Karpas-422 (cell line): ENCODE results near the gene GPC5. TPM values are rescaled to one million over a fixed set of nuclear protein-coding genes. Genes with fewer than 3 reads are reported as not detected.

Source experiments
- DNase-seq: peaks from one replicate; pipeline ENCODE4 v3.0.0-alpha.2; 2015
- H2AFZ ChIP-seq: fragments of 200-600 bp; sonication (generic); 2 replicates; pipeline ENCODE4 v1.6.1; 2014; ENCODE audit warnings: antibody characterized with exemption, low read length, mixed read lengths
- H3K27ac ChIP-seq: fragments of 200-600 bp; sonication (generic); 2 replicates; pipeline ENCODE4 v1.5.1; 2014; ENCODE audit warnings: mild to moderate bottlenecking, low read length, moderate library complexity
- H3K27me3 ChIP-seq: fragments of 200-600 bp; sonication (generic); 2 replicates; pipeline ENCODE4 v1.6.1; 2014; ENCODE audit warnings: low read length, mixed read lengths
- H3K36me3 ChIP-seq: fragments of 200-600 bp; sonication (generic); 2 replicates; pipeline ENCODE4 v1.6.1; 2014; ENCODE audit warnings: low read length, mixed read lengths; ENCODE audit not compliant: insufficient read depth
- H3K4me1 ChIP-seq: fragments of 200-600 bp; sonication (generic); 2 replicates; pipeline ENCODE4 v1.6.1; 2014; ENCODE audit warnings: mild to moderate bottlenecking, low read length, mixed read lengths
- H3K4me2 ChIP-seq: fragments of 200-600 bp; sonication (generic); 2 replicates; pipeline ENCODE4 v1.6.1; 2014; ENCODE audit warnings: low read length, low read depth, mild to moderate bottlenecking; ENCODE audit not compliant: poor library complexity, severe bottlenecking
- H3K4me3 ChIP-seq: fragments of 200-600 bp; sonication (generic); 2 replicates; pipeline ENCODE4 v1.5.1; 2014; ENCODE audit warnings: mild to moderate bottlenecking, antibody characterized with exemption, low read length, mixed read lengths
- H3K79me2 ChIP-seq: fragments of 200-600 bp; sonication (generic); 2 replicates; pipeline ENCODE4 v1.6.1; 2014; ENCODE audit warnings: mild to moderate bottlenecking, low read length, mixed read lengths
- H3K9ac ChIP-seq: fragments of 200-600 bp; sonication (generic); 2 replicates; pipeline ENCODE4 v1.6.0; 2014; ENCODE audit warnings: low read length
- H3K9me2 ChIP-seq: fragments of 200-600 bp; sonication (generic), shearing (Covaris generic); replicated peaks from 2 replicates; pipeline ENCODE4 v1.6.0; 2014; ENCODE audit warnings: mild to moderate bottlenecking, low read length, moderate library complexity; ENCODE audit not compliant: insufficient read depth
- H3K9me3 ChIP-seq: fragments of 300-700, 200-600 bp; sonication (generic); 2 replicates; pipeline ENCODE4 v1.6.1; 2014; ENCODE audit warnings: low read length, mixed read lengths
- H4K20me1 ChIP-seq: fragments of 200-600 bp; sonication (generic); 2 replicates; pipeline ENCODE4 v1.6.1; 2014; ENCODE audit warnings: mild to moderate bottlenecking, antibody characterized with exemption, low read length, low read depth; ENCODE audit not compliant: insufficient read depth
- total RNA-seq: library from RNA; depleted of rRNA; stranded (reverse); fragments of >200 nt; shearing (Covaris generic); gene quantifications from 2 replicates; pipeline ENCODE4 v1.2.3, GENCODE V29; 2014; ENCODE audit warnings: low replicate concordance

The GPC5 gene
- total RNA-seq, 1 experiment from 2014 or later = not detected

DNA sequence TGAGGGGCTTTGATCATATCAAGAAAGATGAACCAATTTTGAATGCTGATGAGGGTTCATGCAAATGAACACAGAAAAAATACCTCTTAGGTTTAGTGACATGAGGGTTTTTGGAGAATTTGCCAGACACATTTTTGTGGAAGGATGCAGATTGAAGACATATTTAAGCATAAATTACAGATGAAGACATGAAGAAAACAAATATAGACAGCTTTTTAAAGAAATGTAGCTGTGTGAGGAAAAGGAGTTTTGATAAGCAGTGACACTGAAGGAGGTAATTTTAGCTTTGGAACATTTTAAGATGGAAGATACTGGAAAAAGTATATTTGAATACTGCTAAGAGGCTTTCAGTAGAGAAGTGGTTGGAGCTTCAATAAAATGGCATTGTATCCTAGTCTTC, 1017.4 kb downstream of the GPC5 start:
- peaks cover 22% of the 10 kb centered on the region for H3K9me3 ChIP-seq
- no peak overlapping the region for H3K27ac ChIP-seq
- no peak overlapping the region for H3K4me3 ChIP-seq
- no peaks in the 10 kb centered on the region for H3K36me3 ChIP-seq
- H2AFZ ChIP-seq = no peak overlapping the region
- H3K4me1 ChIP-seq = no peaks in the 10 kb centered on the region
- no peaks in the 10 kb centered on the region for H4K20me1 ChIP-seq
- no peak overlapping the region for H3K9ac ChIP-seq
- no peaks in the 10 kb centered on the region for H3K9me2 ChIP-seq
- H3K79me2 ChIP-seq = no peaks in the 10 kb centered on the region
- H3K4me2 ChIP-seq = no peak overlapping the region
- DNase-seq = no peak
- H3K27me3 ChIP-seq = no peaks in the 10 kb centered on the region

DNA sequence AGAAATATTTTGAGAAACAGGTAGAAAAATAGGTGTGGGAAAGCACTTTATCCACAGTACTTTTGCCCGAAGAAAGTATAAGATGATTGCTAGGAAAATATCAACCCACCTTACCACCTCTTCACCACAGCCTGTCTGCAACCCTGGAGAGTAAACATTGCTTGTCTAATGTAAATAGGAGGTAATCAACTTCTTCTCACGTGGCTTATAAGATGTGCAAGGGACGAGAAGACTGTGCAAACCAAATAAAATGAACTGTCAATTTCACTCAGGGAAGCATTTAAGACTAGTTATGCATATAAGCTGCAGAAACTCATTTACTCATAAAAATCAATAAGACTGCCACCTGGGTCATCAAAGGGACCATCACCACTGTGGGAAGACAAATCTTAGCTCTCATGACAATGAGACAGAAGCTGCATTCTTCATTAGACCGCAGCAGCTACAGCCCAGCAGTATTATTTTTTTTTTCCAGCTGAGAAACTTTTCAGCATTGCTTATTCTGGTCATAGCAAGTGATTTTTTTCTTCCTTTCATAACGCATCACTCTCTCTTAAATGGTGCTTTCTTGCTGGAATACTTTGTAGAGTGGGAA, 1020.5 kb downstream of the GPC5 start:
- DNase-seq = no peak
- no peaks in the 10 kb centered on the region for H4K20me1 ChIP-seq
- no peaks in the 10 kb centered on the region for H3K9me2 ChIP-seq
- H3K4me3 ChIP-seq = no peak overlapping the region
- no peak overlapping the region for H3K9ac ChIP-seq
- peaks cover 18% of the 10 kb centered on the region for H3K9me3 ChIP-seq
- no peaks in the 10 kb centered on the region for H3K36me3 ChIP-seq
- H3K27me3 ChIP-seq = no peaks in the 10 kb centered on the region
- no peak overlapping the region for H3K4me2 ChIP-seq
- no peak overlapping the region for H3K27ac ChIP-seq
- H3K4me1 ChIP-seq = no peaks in the 10 kb centered on the region
- no peak overlapping the region for H2AFZ ChIP-seq
- no peaks in the 10 kb centered on the region for H3K79me2 ChIP-seq

DNA sequence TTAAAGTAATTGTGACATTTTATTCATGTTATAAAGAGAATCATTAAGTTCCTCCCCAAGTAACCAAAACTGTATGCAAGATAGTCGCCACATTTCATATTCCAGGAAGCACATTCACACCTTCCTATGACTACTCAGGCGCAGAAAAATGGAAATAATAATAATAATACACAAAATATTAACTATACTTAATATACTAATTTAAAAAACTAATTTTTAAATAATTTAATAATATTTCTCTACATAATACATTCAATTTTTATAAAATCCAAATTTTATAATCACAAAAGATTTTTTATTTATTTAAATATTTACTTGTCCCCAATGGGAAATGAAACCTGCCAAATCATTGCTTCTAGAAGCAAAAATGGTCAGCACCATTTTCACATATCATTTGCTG, 1030.8 kb downstream of the GPC5 start:
- DNase-seq = no peak
- no peak overlapping the region for H3K9ac ChIP-seq

DNA sequence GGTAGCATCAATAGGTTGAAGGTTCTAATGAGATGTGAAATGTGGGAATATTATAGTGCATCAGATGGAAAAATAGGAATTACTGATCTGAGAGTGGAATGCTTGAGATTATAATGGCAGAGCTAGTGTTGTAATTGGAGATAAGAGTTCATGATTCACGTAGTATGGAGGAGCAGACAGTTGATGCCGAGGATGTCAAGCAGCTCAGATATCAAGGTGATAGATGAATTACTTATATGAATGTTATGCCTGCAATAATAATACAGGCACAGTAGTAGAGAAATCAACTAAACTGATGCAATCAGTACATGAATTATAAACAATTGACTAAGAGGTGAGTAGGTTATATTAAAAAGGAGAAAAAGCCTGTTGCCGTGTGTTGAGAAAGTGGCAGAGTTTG, 1035.0 kb downstream of the GPC5 start:
- Histone ChIP-seq H2AFZ (no peak overlapping the region), H3K36me3 (no peaks in the 10 kb centered on the region), H3K27ac (no peak overlapping the region), H4K20me1 (no peaks in the 10 kb centered on the region), H3K4me2 (no peak overlapping the region), H3K4me3 (no peak overlapping the region), H3K9me2 (no peaks in the 10 kb centered on the region), H3K4me1 (no peaks in the 10 kb centered on the region), H3K79me2 (no peaks in the 10 kb centered on the region), H3K9ac (no peak overlapping the region), H3K27me3 (no peaks in the 10 kb centered on the region), H3K9me3 (peaks cover 36% of the 10 kb centered on the region)
- DNase-seq = no peak

More for the DNA sequence above, 1030.8 kb downstream of the GPC5 start:
- H3K9me3 ChIP-seq = peaks cover 36% of the 10 kb centered on the region
- H4K20me1 ChIP-seq = no peaks in the 10 kb centered on the region
- no peaks in the 10 kb centered on the region for H3K27me3 ChIP-seq
- no peaks in the 10 kb centered on the region for H3K36me3 ChIP-seq
- no peak overlapping the region for H3K4me3 ChIP-seq
- no peak overlapping the region for H2AFZ ChIP-seq
- no peak overlapping the region for H3K4me2 ChIP-seq
- H3K9me2 ChIP-seq = no peaks in the 10 kb centered on the region
- no peak overlapping the region for H3K27ac ChIP-seq
- H3K4me1 ChIP-seq = no peaks in the 10 kb centered on the region
- no peaks in the 10 kb centered on the region for H3K79me2 ChIP-seq

DNA sequence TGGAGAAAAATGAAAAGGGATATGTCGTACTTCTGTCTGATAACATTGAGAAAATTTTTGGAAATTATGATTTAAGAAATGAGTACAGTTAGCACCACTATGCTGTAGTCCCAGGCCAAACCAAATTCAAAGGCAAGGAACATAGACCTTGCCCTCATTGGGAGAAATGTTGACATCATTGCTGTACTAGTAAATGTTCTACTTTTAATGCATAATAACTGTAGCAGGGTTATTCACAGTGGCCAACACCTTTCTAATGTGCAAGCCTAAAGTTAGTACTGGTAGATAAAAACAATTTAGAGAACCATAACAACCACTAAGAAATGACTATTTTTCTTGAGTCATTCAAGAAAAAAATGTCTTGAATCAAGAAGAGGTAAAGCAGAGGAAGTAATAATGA, 1035.5 kb downstream of the GPC5 start:
- no peaks in the 10 kb centered on the region for H4K20me1 ChIP-seq
- no peaks in the 10 kb centered on the region for H3K27me3 ChIP-seq
- H3K4me3 ChIP-seq = no peak overlapping the region
- H3K9me2 ChIP-seq = no peaks in the 10 kb centered on the region
- H3K9me3 ChIP-seq = peaks cover 33% of the 10 kb centered on the region
- H2AFZ ChIP-seq = no peak overlapping the region
- no peak overlapping the region for H3K27ac ChIP-seq
- H3K79me2 ChIP-seq = no peaks in the 10 kb centered on the region
- no peak overlapping the region for H3K9ac ChIP-seq
- H3K36me3 ChIP-seq = no peaks in the 10 kb centered on the region
- no peak overlapping the region for H3K4me2 ChIP-seq
- no peaks in the 10 kb centered on the region for H3K4me1 ChIP-seq
- no peak for DNase-seq

DNA sequence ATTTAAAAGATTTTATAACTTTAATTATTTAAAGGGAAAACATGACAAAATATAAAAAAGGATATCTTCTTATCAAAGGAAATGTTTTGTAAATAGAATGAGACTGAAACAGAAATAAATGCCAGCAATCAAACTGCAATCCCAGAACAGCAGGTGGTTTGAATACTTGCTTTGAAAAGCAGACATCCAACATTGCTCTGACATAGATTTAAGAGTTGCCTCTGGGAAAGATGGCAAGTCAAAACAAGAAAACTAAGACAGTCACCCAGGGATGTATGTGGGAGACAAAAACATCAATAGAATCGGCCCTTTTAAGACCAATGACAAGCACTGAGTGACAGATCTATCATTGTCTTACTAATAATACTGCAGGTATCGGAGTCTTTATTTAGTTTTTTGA, 1038.5 kb downstream of the GPC5 start:
- DNase-seq = no peak
- H3K9ac ChIP-seq = no peak overlapping the region
- no peak overlapping the region for H3K4me2 ChIP-seq
- no peaks in the 10 kb centered on the region for H3K79me2 ChIP-seq
- H3K27ac ChIP-seq = no peak overlapping the region
- no peaks in the 10 kb centered on the region for H4K20me1 ChIP-seq
- peaks cover 25% of the 10 kb centered on the region for H3K9me3 ChIP-seq
- H3K9me2 ChIP-seq = no peaks in the 10 kb centered on the region
- no peaks in the 10 kb centered on the region for H3K4me1 ChIP-seq
- no peak overlapping the region for H3K4me3 ChIP-seq
- no peaks in the 10 kb centered on the region for H3K27me3 ChIP-seq
- no peaks in the 10 kb centered on the region for H3K36me3 ChIP-seq
- no peak overlapping the region for H2AFZ ChIP-seq

DNA sequence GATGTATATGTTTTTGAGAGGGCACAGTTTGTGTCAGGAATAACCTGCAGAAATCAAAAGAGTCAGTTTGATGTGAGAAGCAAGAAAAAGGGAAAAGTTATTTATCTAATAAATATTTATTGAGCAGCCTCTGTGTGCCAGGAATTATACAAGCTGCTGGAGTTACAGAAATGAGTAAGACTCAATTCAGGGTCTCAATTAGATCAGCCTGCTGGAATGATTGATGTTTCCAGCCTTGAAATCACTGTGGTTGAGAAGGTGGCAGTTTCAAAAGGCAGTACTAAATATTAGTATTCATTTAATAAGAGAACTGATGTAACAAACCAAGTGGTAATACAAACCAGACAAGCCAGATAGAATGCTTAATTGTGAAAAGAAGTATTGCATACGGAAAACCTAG, 1045.8 kb downstream of the GPC5 start:
- no peaks in the 10 kb centered on the region for H3K9me2 ChIP-seq
- no peaks in the 10 kb centered on the region for H3K36me3 ChIP-seq
- no peaks in the 10 kb centered on the region for H3K27me3 ChIP-seq
- no peaks in the 10 kb centered on the region for H3K4me1 ChIP-seq
- H3K27ac ChIP-seq = no peak overlapping the region
- peaks cover 10% of the 10 kb centered on the region for H3K9me3 ChIP-seq
- H4K20me1 ChIP-seq = no peaks in the 10 kb centered on the region
- no peak for DNase-seq
- no peak overlapping the region for H3K4me2 ChIP-seq
- H3K9ac ChIP-seq = no peak overlapping the region
- H3K4me3 ChIP-seq = no peak overlapping the region
- H3K79me2 ChIP-seq = no peaks in the 10 kb centered on the region
- no peak overlapping the region for H2AFZ ChIP-seq

DNA sequence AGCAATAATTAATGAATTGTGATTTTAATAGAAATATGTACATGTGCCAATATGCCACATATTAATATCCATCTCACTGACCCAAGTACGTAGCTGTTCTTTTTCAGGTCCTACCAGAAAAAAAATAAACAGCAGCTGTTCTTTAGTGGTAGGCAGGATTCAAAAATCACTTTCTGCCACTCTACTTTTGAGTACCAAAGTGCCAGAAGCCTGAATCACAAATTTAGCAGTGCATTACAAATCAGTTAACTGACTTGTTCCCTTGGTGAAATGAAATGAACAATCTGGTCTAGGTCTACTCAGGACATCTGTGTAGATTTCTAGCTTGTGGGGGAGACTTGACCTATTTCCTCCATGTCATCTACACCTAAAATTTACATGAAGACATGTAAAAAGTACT, 1052.6 kb downstream of the GPC5 start:
- Histone ChIP-seq H3K9ac (no peak overlapping the region), H4K20me1 (no peaks in the 10 kb centered on the region), H3K27me3 (no peaks in the 10 kb centered on the region), H3K4me3 (no peak overlapping the region), H2AFZ (no peak overlapping the region), H3K9me3 (peaks cover 23% of the 10 kb centered on the region), H3K4me2 (no peak overlapping the region), H3K79me2 (no peaks in the 10 kb centered on the region), H3K27ac (no peak overlapping the region), H3K36me3 (no peaks in the 10 kb centered on the region), H3K4me1 (no peaks in the 10 kb centered on the region), H3K9me2 (0 out of 2 replicates have a peak, but pooled peaks cover 3% of the 10 kb centered on the region)
- no peak for DNase-seq

DNA sequence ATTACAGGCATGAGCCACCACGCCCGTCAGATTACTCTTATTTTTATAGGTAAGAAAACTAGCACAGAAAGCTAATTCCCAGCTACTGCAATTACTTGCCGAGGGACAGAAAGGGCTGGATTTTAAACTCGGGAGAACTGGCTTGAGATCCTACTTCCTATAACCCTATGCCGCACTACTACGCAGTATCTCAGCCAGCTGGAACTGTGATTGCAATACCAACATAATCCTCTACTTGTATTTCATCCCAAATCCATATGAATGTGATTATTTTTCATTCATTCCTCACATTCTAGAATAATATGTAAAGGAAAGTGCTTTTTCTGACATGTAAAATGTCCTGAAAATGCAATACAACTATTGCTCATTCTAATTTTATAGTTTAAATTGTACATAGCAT, 1054.4 kb downstream of the GPC5 start:
- H2AFZ ChIP-seq = no peak overlapping the region
- no peak for DNase-seq
- H3K79me2 ChIP-seq = no peaks in the 10 kb centered on the region
- no peak overlapping the region for H3K27ac ChIP-seq
- H3K9ac ChIP-seq = no peak overlapping the region
- H4K20me1 ChIP-seq = no peaks in the 10 kb centered on the region
- H3K27me3 ChIP-seq = no peaks in the 10 kb centered on the region
- no peaks in the 10 kb centered on the region for H3K4me1 ChIP-seq
- H3K4me2 ChIP-seq = no peak overlapping the region
- H3K9me2 ChIP-seq = 0 out of 2 replicates have a peak, but pooled peaks cover 3% of the 10 kb centered on the region
- no peaks in the 10 kb centered on the region for H3K36me3 ChIP-seq
- H3K4me3 ChIP-seq = no peak overlapping the region
- H3K9me3 ChIP-seq = peaks cover 22% of the 10 kb centered on the region
